NOMO-1 treated with DMSO at 0.1 percent for 48 hours (cell line): Measurements from ENCODE around the gene MACROD2.
"Not testable (repeated sequence)": the region's sequence is repeated elsewhere in the genome, so short reads cannot be mapped to it uniquely, and the experiment has no call there.

Source experiments
- DNase-seq: peaks from one replicate; lab custom pipeline; 2025; ENCODE audit not compliant: unreplicated experiment; lab: John Stamatoyannopoulos, UW

MACROD2 gene

GRCh38 chr20:14963262-14963663, 967.9 kb downstream of the MACROD2 start:
- DNase-seq: no peak

GRCh38 chr20:14966203-14966602, 970.9 kb downstream of the MACROD2 start:
- no peak for DNase-seq

GRCh38 chr20:14966808-14967207, 971.5 kb downstream of the MACROD2 start:
- no peak for DNase-seq

GRCh38 chr20:14972256-14972655, 976.9 kb downstream of the MACROD2 start:
- no peak for DNase-seq

GRCh38 chr20:14972690-14973089, 977.4 kb downstream of the MACROD2 start:
- DNase-seq: no peak

- no peak for DNase-seq
Observed at GRCh38 chr20:14979453-14979986, 984.2 kb downstream of the MACROD2 start.

GRCh38 chr20:14981486-14981885, 986.2 kb downstream of the MACROD2 start:
- not testable (repeated sequence) for DNase-seq

GRCh38 chr20:14982324-14982723, 987.0 kb downstream of the MACROD2 start:
- DNase-seq: not testable (repeated sequence)

GRCh38 chr20:14984305-14984704, 989.0 kb downstream of the MACROD2 start:
- DNase-seq: no peak

GRCh38 chr20:14984768-14985622, 989.7 kb downstream of the MACROD2 start:
- DNase-seq: no peak

- DNase-seq: no peak
Observed at GRCh38 chr20:14986026-14986655, 990.8 kb downstream of the MACROD2 start.

- DNase-seq: no peak
Observed at GRCh38 chr20:14986656-14987055, 991.3 kb downstream of the MACROD2 start.

- DNase-seq: no peak
Observed at GRCh38 chr20:14989535-14990290, 994.4 kb downstream of the MACROD2 start.

- DNase-seq: no peak
Observed at GRCh38 chr20:14991023-14991422, 995.7 kb downstream of the MACROD2 start.

- no peak for DNase-seq
Observed at GRCh38 chr20:14992153-14992552, 996.8 kb downstream of the MACROD2 start.

- DNase-seq: no peak
Observed at GRCh38 chr20:14992961-14993360, 997.6 kb downstream of the MACROD2 start.

GRCh38 chr20:14996883-14997672, 1001.8 kb downstream of the MACROD2 start:
- no peak for DNase-seq

- DNase-seq: no peak
Observed at GRCh38 chr20:14997791-14998190, 1002.5 kb downstream of the MACROD2 start.

GRCh38 chr20:15005300-15005986, 1010.1 kb downstream of the MACROD2 start:
- no peak for DNase-seq

- no peak for DNase-seq
Observed at GRCh38 chr20:15011631-15012030, 1016.3 kb downstream of the MACROD2 start.
